Astrocyte (in vitro differentiated cells and primary cell): ENCODE data around the gene SCN8A. TPM values are rescaled to one million over a fixed set of nuclear protein-coding genes. Genes with fewer than 3 reads are reported as not detected.

Source experiments
- DNase-seq: peaks from one replicate; pipeline ENCODE4 v3.0.0-alpha.2; 2010; ENCODE audit warnings: low read depth
- FAIRE-seq: peaks from 2 replicates; lab custom pipeline; 2011; peaks lifted over from hg19 to GRCh38; lab: Jason Lieb, UNC
- H2AFZ ChIP-seq: 2 replicates; pipeline ENCODE4 v1.6.0; 2012; ENCODE audit warnings: low read depth, low read length, inconsistent platforms
- H3K27ac ChIP-seq: 2 replicates; pipeline ENCODE4 v1.5.1; 2011; ENCODE audit warnings: low read depth, low read length, inconsistent platforms
- H3K27me3 ChIP-seq: 2 replicates; pipeline ENCODE4 v1.6.0; 2011; ENCODE audit warnings: low read length, inconsistent platforms; ENCODE audit not compliant: insufficient read depth
- H3K36me3 ChIP-seq: 2 replicates; pipeline ENCODE4 v1.5.1; 2011; ENCODE audit warnings: low read length, inconsistent platforms; ENCODE audit not compliant: insufficient read depth
- H3K4me1 ChIP-seq: 2 replicates; pipeline ENCODE4 v1.5.1; 2011; ENCODE audit warnings: low read length, inconsistent platforms; ENCODE audit not compliant: insufficient read depth
- H3K4me2 ChIP-seq: 2 replicates; pipeline ENCODE4 v1.6.0; 2012; ENCODE audit warnings: low read length, inconsistent platforms
- H3K4me3 ChIP-seq: 2 replicates; pipeline ENCODE4 v1.5.1; 2011; ENCODE audit warnings: low read depth, mild to moderate bottlenecking, low read length, inconsistent platforms; ENCODE audit not compliant: insufficient read depth
- H3K79me2 ChIP-seq: 2 replicates; pipeline ENCODE4 v1.6.0; 2012; ENCODE audit warnings: mild to moderate bottlenecking, low read length, inconsistent platforms; ENCODE audit not compliant: insufficient read depth
- H3K9ac ChIP-seq: 2 replicates; pipeline ENCODE4 v1.6.0; 2012; ENCODE audit warnings: mild to moderate bottlenecking, low read length, inconsistent platforms
- H3K9me3 ChIP-seq: 2 replicates; pipeline ENCODE4 v1.5.1; 2012; ENCODE audit warnings: low read depth, mild to moderate bottlenecking, low read length, inconsistent platforms; ENCODE audit not compliant: insufficient read depth
- H4K20me1 ChIP-seq: 2 replicates; pipeline ENCODE4 v1.6.0; 2012; ENCODE audit warnings: low read length, inconsistent platforms; ENCODE audit not compliant: insufficient read depth
- H3K27ac Mint-ChIP-seq: one replicate; pipeline ENCODE4 v1.8.0; 2021; ENCODE audit warnings: mild to moderate bottlenecking, mixed read lengths; ENCODE audit not compliant: unreplicated experiment
- H3K27me3 Mint-ChIP-seq: one replicate; pipeline ENCODE4 v1.8.0; 2021; ENCODE audit warnings: low read depth, mixed read lengths; ENCODE audit not compliant: unreplicated experiment
- H3K36me3 Mint-ChIP-seq: one replicate; pipeline ENCODE4 v1.8.0; 2021; ENCODE audit warnings: low read depth, mixed read lengths; ENCODE audit not compliant: unreplicated experiment
- H3K4me1 Mint-ChIP-seq: one replicate; pipeline ENCODE4 v1.8.0; 2021; ENCODE audit warnings: low read depth, mixed read lengths; ENCODE audit not compliant: unreplicated experiment
- H3K4me3 Mint-ChIP-seq: one replicate; pipeline ENCODE4 v1.8.0; 2021; ENCODE audit warnings: mild to moderate bottlenecking, moderate library complexity, mixed read lengths; ENCODE audit not compliant: unreplicated experiment
- H3K9me3 Mint-ChIP-seq: one replicate; pipeline ENCODE4 v1.8.0; 2021; ENCODE audit warnings: mild to moderate bottlenecking, mixed read lengths; ENCODE audit not compliant: unreplicated experiment
- EZH2 ChIP-seq: IDR thresholded peaks from 2 replicates; pipeline ENCODE4 v1.6.1; 2012; ENCODE audit warnings: mild to moderate bottlenecking, low read length, inconsistent platforms; ENCODE audit not compliant: insufficient read depth
- total RNA-seq: library from RNA; stranded (reverse); gene quantifications from 2 replicates; pipeline ENCODE4 v1.2.1, GENCODE V29; 2021
- TF ChIP-seq, protein P1 (sequence below): IDR thresholded peaks from 2 replicates; pipeline ENCODE4 v1.5.1; 2011; ENCODE audit warnings: low read depth, mild to moderate bottlenecking, inconsistent platforms, low read length, moderate library complexity; ENCODE audit not compliant: insufficient read depth

Gene SCN8A
- total RNA-seq, 1 donor from 2014 or later = 6.5 TPM

DNA sequence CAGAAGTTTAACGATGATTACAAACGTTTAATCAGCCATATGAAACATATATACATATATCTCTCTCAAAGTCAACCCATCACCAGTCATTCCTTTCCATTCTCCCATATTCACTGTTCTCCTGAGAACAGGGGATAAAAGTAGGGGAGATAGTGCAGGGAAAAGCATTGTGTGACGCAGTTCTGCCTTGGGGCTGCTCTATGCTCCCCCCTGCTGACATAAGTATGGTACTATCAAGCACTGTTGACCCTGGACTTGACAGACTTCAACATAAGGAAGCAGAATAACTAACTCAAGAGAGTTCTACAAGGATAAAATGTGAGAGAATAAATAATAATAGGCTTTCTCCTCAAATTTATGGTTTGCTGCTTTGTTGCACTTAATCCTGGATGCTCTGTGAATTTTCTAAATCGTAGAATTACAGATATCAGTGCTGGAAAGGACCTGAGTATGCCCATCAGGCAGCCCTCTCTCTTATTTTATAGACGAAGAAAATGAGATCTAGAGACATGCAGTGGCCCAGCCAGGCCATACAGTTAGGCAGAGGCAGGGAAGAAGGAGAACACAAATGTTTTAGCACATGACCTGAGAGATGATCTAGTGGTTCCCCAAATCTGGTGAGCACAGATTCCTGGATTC is 87.2 kb downstream of the SCN8A start:
- no peak overlapping the region for H3K4me3 ChIP-seq
- Mint-ChIP-seq H3K9me3 (no peaks in the 10 kb centered on the region), H3K4me1 (no peaks in the 10 kb centered on the region), H3K4me3 (no peak overlapping the region), H3K27ac (no peak overlapping the region), H3K27me3 (peaks cover 4% of the 10 kb centered on the region), H3K36me3 (no peaks in the 10 kb centered on the region)
- TF ChIP-seq, protein P1, sequence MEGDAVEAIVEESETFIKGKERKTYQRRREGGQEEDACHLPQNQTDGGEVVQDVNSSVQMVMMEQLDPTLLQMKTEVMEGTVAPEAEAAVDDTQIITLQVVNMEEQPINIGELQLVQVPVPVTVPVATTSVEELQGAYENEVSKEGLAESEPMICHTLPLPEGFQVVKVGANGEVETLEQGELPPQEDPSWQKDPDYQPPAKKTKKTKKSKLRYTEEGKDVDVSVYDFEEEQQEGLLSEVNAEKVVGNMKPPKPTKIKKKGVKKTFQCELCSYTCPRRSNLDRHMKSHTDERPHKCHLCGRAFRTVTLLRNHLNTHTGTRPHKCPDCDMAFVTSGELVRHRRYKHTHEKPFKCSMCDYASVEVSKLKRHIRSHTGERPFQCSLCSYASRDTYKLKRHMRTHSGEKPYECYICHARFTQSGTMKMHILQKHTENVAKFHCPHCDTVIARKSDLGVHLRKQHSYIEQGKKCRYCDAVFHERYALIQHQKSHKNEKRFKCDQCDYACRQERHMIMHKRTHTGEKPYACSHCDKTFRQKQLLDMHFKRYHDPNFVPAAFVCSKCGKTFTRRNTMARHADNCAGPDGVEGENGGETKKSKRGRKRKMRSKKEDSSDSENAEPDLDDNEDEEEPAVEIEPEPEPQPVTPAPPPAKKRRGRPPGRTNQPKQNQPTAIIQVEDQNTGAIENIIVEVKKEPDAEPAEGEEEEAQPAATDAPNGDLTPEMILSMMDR = peak; percentile 70
- no peak for TF ChIP-seq EZH2
- H3K27me3 ChIP-seq = no peaks in the 10 kb centered on the region
- DNase-seq (peak; percentile 26), FAIRE-seq (no peak)
- no peak overlapping the region for H3K27ac ChIP-seq
- H3K9me3 ChIP-seq = no peaks in the 10 kb centered on the region
- no peaks in the 10 kb centered on the region for H3K4me1 ChIP-seq
- no peak overlapping the region for H3K9ac ChIP-seq
- peaks cover 15% of the 10 kb centered on the region for H4K20me1 ChIP-seq
- H3K79me2 ChIP-seq = no peaks in the 10 kb centered on the region
- no peak overlapping the region for H3K4me2 ChIP-seq
- H2AFZ ChIP-seq = no peak overlapping the region
- no peaks in the 10 kb centered on the region for H3K36me3 ChIP-seq

DNA sequence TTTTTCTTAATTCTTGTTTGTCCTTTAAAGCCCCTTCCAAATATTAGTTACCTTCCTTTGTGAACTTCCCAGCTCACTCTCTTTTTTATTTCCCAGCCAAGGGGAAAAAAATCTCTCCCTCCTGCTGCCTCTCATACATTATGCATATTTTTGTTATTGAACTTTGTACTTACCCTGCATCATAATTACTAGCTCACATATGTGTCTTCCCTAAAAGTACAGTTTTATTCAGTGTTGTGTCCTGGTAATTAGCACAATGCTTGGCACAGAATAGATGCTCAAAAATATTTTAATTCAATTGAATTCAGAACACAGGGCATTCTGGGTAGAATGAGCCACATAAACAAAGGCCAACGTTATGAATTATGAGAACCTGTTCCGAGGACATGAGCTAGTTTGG is 91.9 kb downstream of the SCN8A start:
- Mint-ChIP-seq H3K36me3 (no peaks in the 10 kb centered on the region), H3K4me1 (peaks cover 26% of the 10 kb centered on the region), H3K27me3 (peaks cover 2% of the 10 kb centered on the region), H3K27ac (no peak overlapping the region), H3K4me3 (no peak overlapping the region), H3K9me3 (no peaks in the 10 kb centered on the region)
- TF ChIP-seq, protein P1 = no peak
- no peak for TF ChIP-seq EZH2
- Histone ChIP-seq H3K27ac (no peak overlapping the region), H3K4me2 (no peak overlapping the region), H3K36me3 (no peaks in the 10 kb centered on the region), H3K27me3 (no peaks in the 10 kb centered on the region), H4K20me1 (peaks cover 9% of the 10 kb centered on the region), H2AFZ (no peak overlapping the region), H3K4me1 (peaks cover 12% of the 10 kb centered on the region), H3K4me3 (no peak overlapping the region), H3K9me3 (no peaks in the 10 kb centered on the region), H3K79me2 (no peaks in the 10 kb centered on the region), H3K9ac (no peak overlapping the region)
- FAIRE-seq (no peak), DNase-seq (no peak)

DNA sequence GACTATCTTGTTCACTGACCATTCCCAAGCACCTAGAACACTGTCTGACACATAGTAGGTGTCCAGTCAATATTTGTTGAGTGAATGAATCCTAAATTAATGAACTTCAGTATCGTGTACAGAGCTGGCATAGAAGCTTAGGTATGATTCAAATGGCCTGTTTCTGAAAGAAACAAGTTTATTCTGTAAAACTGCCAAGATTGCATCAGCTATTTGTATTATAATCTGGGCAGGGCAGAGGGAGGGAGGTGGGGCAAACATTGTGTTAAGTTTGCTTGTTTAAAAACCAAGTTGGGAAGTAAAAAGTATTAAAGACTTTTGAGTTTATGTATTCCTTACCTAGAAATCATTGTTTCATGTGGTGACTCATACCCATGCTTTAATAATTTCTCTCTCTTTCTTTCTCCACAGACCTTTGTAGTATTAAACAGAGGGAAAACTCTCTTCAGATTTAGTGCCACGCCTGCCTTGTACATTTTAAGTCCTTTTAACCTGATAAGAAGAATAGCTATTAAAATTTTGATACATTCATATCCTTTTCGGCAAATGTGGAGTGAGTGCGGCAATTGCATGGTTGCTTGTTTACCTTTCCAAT is 92.8 kb downstream of the SCN8A start:
- Mint-ChIP-seq H3K9me3 (no peaks in the 10 kb centered on the region), H3K27me3 (peaks cover 2% of the 10 kb centered on the region), H3K36me3 (no peaks in the 10 kb centered on the region), H3K27ac (peak overlapping the region; percentile 84), H3K4me3 (no peak overlapping the region), H3K4me1 (peaks cover 26% of the 10 kb centered on the region)
- H3K36me3 ChIP-seq = no peaks in the 10 kb centered on the region
- H4K20me1 ChIP-seq = peaks cover 4% of the 10 kb centered on the region
- no peak overlapping the region for H3K27ac ChIP-seq
- DNase-seq (peak; percentile 69), FAIRE-seq (no peak)
- no peak overlapping the region for H3K9ac ChIP-seq
- H3K4me2 ChIP-seq = peak overlapping the region; percentile 29
- H3K27me3 ChIP-seq = no peaks in the 10 kb centered on the region
- TF ChIP-seq, protein P1 = no peak
- TF ChIP-seq EZH2 = no peak
- H3K4me1 ChIP-seq = peaks cover 12% of the 10 kb centered on the region
- H3K4me3 ChIP-seq = no peak overlapping the region
- no peak overlapping the region for H2AFZ ChIP-seq
- no peaks in the 10 kb centered on the region for H3K9me3 ChIP-seq
- H3K79me2 ChIP-seq = no peaks in the 10 kb centered on the region
